Stimulated activated CD4-positive, alpha-beta T cell treated with anti-CD3 and anti-CD28 coated beads, Interleukin-1b, Interleukin-23, amount 100 ng/mL, for 24 hours (primary cell): ENCODE measurements around the gene MECP2.
A peak's percentile ranks its signal among the peaks of the same experiment; 100 is the strongest.
"Not testable (repeated sequence)": the region's sequence is repeated elsewhere in the genome, so short reads cannot be mapped to it uniquely, and the experiment has no call there.

ENCODE experiments used
- DNase-seq, 4 experiments: peaks; one replicate each; pipeline ENCODE4 v3.0.0-alpha.2; 2020; ENCODE audit warnings: low read depth in 4 of 4, low spot score in 1 of 4

Gene MECP2

DNA sequence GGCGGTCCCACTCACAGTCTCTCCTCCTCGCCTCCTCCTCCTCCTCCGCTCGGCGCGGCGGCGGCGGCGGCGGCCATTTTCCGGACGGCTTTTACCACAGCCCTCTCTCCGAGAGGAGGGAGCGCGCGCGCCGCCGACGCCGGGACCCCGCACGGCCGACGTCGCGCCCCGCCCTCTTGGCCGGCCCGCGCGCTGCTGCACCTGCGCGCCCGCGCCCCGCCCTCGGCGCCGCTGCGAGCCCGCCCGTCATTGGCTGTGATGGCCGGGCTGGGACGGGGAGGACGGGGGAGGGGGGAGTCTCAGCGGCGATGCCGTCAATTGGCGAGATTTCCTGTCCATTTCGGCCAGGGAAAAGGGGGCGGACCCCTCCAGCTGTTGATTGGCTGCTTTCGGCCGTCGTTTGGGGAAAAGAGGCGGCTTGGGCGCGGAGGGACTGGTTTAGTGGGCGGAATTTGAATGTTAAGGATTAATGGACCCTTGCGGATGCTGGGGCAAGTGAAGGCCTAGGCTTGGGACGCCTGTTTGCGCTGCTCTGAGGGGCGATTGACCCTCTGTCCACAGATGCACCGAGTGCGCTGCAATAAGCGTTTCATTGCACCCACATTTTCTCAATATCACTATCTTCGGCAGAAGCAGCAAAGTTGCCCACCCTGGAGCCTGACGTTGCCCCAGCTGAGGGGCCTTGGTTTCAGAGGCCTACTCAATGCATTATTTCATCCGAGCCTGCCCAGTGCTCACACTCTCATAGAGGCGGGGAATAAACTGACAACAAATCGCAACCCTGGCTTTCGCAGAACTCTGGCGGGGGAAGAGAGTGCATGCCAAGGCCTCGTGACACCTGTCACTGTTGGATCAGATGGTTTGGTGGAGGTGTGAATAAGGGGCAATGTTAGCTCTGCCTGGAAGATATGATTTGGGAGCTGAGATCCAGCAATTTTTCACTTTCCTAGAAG, at the start of gene MECP2:
MECP2 (minus strand) TSS at position 129 of the 953 bp plus-strand sequence.
- peak; percentile 40 to 87 (median 65) for DNase-seq

DNA sequence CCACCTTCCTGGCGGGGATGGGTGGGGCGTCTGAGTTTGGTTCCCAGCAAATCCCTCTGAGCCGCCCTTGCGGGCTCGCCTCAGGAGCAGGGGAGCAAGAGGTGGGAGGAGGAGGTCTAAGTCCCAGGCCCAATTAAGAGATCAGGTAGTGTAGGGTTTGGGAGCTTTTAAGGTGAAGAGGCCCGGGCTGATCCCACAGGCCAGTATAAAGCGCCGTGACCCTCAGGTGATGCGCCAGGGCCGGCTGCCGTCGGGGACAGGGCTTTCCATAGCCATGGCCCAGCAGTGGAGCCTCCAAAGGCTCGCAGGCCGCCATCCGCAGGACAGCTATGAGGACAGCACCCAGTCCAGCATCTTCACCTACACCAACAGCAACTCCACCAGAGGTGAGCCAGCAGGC, 46.5 kb upstream of the MECP2 start, which contains the start of gene OPN1LW:
OPN1LW (plus strand) TSS at position 234 of the 400 bp plus-strand sequence; CDS start at position 275, 41 bp downstream.
- not testable (repeated sequence) for DNase-seq

GRCh38 chrX:154142950-154143745, 45.6 kb upstream of the MECP2 start:
- DNase-seq = no peak

GRCh38 chrX:154142386-154142785, 44.9 kb upstream of the MECP2 start:
- no peak for DNase-seq

- no peak for DNase-seq
These were observed 43.2 kb upstream of the MECP2 start for GRCh38 chrX:154140742-154141141.

DNA sequence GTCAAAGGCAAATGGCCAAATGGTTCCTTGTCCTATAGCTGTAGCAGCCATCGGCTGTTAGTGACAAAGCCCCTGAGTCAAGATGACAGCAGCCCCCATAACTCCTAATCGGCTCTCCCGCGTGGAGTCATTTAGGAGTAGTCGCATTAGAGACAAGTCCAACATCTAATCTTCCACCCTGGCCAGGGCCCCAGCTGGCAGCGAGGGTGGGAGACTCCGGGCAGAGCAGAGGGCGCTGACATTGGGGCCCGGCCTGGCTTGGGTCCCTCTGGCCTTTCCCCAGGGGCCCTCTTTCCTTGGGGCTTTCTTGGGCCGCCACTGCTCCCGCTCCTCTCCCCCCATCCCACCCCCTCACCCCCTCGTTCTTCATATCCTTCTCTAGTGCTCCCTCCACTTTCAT, 42.7 kb upstream of the MECP2 start:
- no peak for DNase-seq

DNA sequence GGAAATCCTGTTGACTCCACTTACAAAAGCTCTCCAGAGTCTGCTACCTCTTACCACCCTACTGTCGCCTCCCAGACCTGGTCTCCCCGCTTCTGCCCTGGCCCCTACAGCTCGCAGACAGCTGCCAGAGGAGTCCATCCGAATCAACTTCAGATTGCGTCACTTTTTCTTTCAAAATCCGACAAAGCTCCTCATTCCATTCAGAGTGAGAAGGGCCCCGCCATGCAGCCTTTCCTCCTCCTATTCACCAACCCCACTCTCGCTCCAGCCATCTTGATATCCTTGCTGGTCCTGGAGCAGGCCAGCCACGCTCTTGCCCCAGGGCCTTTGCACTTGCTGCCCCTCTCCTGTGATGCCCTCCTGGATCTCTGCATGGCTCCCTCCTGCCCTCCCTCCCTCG, 41.3 kb upstream of the MECP2 start:
- DNase-seq = no peak

- DNase-seq = peak; percentile 24 to 47 (median 34)
These were observed 39.2 kb upstream of the MECP2 start for GRCh38 chrX:154136627-154137161.

DNA sequence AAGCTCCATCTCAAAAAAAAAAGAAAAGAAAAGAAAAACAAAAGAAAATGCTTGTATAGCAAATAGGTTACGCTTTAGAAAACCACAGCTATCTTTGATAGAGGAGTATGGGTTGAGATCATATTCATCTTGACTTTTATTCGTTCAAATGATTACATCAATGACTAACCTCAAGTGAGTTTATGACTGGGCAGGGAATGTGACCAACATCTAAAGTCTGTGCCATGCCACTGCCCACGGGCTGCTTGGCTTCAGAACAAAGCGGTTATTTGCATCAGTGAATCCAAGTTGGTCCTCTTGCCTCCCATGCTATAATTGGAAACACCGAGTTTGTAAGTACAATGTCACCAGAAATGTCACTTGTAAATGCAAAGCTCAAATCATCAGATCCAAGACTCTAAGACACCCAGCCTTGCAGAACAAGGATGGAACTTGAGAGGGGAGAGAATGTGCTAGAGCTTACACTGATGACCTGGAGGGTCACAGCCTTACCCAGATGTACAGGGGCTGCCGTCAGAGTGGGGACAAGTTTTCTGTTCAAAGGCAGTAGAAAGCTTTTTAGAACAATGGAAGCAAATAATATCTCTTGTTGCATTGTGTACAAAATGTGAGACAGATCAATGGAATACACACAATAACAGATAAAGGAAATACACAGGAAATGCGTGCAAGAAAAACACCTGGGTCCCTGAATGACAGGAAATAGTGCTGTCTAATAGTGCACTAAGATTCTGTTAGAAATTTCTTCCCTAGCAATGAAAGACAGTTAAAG, 38.1 kb upstream of the MECP2 start:
- DNase-seq = no peak

DNA sequence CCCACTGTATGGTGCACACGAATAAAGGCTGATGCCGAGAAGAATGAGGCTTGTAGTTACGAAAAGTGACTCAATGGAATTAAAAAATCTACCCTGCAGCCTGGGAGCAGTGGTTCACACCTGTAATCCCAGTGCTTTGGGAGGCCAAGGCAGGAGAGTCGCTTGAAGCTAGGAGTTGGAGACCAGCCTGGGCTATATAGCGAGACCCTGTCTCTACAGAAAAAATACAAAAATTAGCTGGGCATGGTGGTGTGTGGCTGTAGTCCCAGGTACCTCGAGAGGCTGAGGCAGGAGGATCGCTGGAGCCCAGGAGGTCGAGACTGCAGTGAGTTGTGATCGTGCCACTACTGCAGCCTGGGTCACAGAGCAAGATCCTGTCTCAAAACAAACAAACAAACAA, 34.8 kb upstream of the MECP2 start:
- DNase-seq = no peak

DNA sequence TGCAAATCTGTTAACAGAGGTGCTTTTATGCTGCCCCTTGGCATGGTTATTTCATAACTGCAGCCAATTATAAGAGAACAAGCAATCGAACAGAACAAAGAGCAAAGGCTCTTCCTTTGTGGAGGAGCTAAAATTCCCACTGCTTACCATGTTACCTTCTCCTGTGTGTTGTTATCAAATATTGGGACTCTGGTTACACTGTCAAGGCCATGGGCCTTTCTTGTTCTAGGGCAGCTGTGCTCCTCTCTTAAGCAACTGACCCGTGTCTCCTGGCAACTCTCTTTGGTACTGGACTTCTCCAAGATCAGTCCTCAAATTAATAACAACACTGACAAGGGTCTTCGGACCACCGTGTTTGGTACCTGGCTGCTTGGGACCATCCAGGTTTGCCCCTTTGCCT, 34.4 kb upstream of the MECP2 start:
- DNase-seq = no peak

DNA sequence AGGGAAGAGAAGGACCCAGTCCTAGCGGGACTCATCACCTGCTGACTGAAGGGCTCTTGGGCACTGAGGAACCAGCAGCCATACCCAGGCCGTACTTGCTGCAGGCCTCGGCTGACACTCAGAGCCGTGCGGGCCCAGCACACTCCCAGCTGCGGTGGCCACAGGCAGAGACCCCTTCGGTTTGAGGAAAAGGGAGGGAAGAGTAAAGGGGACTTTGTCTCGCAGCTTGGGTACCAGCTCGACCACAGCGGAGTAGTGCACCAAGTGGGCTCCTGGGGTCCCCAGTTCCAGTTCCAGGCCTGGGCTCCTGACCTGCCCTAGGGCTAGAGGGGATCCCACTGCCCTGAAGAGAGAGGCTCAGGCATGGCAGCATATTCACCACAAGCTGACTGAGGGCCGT, 28.6 kb upstream of the MECP2 start:
- no peak for DNase-seq

DNA sequence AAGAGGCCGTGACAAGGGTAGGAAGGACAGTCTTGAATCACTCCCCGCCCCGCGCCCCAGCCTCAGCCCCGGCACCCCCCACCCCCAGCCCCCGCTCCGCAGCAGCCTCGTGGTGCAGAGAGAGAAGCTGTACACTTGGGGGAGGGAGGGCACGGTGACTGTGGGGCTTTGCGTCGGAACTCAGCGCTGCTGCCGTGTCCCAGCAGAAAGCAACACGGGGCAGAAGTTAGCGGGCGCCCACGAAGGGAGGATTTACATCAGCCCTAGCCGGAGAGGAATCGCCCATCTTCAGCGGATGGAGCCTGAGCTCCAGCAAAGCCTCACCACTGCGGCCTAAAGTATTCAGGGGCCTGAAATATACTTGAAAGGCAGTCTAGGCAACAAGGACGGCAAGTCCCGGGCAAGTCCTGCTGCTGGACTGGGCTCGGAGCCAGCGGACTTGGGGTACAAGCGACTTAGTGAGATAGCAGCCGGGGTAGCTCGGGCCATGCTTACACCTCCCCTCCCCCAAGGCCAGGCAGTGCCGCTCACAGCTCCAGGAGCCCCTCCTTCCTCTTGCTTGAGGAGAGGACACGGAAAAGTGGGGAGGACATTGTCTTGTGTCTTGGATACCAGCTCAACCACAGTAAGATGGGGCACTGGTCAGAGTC, 28.0 kb upstream of the MECP2 start:
- no peak for DNase-seq

GRCh38 chrX:154123241-154124219, 26.0 kb upstream of the MECP2 start:
- no peak for DNase-seq

- no peak for DNase-seq
These were observed 24.4 kb upstream of the MECP2 start for GRCh38 chrX:154121961-154122360.

DNA sequence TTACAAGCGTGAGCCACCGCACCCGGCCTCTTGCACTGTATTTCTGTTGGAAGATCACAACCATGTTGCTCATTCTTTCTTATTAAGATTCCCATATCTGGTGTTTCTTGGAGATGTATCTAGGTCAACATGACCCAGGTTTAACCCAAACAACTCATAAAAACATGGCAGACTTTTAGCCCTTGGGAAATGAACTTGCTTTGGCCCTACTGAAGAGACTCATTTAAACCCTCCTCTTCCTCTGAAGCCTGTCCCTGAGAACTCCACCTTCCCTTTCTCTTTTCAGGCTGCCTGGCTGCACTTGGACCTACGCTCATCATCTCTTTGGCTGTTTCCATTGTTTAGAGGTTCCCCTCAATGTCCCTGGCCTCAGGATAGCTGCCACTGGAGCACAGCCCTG, 23.7 kb upstream of the MECP2 start:
- DNase-seq = no peak

GRCh38 chrX:154120567-154120966, 23.1 kb upstream of the MECP2 start:
- no peak for DNase-seq

GRCh38 chrX:154117566-154117965, 20.0 kb upstream of the MECP2 start:
- no peak for DNase-seq
